Measurements from ENCODE around the gene SPRING1. TPM values are rescaled to one million over a fixed set of nuclear protein-coding genes. Genes with fewer than 3 reads are reported as not detected.

SPRING1 gene
- total RNA-seq, 1 experiment from 2014 or later, result 44.2 TPM

DNA sequence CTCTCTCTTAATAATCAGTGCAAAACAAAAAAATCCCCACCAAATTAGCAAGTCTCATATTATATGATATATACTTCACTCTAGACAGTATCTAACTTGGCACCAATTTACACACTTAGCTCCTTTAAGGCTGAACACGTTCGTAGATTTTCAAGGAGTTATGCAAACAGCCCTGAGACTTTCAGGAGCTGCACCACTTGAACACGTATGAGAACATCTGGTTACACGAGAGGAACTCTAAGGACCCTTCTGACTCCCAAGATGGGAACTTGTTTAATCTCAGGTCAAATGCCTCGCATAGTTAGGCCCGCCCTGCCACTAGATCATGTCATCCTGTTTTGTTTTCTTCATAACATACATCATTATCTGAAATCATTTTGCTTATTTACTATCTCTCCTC lies 10.0 kb downstream of the SPRING1 start:
- H2AFZ ChIP-seq (ENCODE audit: low read length), result no peak overlapping the region
- no peak overlapping the region for H3K18ac ChIP-seq (ENCODE audit: insufficient read length, low read depth, low read length)
- H3K4me1 ChIP-seq (ENCODE audit: insufficient read depth, low read length), result no peaks in the 10 kb centered on the region
- TF ChIP-seq, protein P1, sequence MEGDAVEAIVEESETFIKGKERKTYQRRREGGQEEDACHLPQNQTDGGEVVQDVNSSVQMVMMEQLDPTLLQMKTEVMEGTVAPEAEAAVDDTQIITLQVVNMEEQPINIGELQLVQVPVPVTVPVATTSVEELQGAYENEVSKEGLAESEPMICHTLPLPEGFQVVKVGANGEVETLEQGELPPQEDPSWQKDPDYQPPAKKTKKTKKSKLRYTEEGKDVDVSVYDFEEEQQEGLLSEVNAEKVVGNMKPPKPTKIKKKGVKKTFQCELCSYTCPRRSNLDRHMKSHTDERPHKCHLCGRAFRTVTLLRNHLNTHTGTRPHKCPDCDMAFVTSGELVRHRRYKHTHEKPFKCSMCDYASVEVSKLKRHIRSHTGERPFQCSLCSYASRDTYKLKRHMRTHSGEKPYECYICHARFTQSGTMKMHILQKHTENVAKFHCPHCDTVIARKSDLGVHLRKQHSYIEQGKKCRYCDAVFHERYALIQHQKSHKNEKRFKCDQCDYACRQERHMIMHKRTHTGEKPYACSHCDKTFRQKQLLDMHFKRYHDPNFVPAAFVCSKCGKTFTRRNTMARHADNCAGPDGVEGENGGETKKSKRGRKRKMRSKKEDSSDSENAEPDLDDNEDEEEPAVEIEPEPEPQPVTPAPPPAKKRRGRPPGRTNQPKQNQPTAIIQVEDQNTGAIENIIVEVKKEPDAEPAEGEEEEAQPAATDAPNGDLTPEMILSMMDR (conservative IDR thresholded peaks at IDR 0.05), result no peak
- no peak overlapping the region for H2BK20ac ChIP-seq (ENCODE audit: low read depth, low read length, poor library complexity, severe bottlenecking)
- Mint-ChIP-seq H3K9me3 (no peaks in the 10 kb centered on the region), H3K36me3 (ENCODE audit: insufficient read depth in 1 of 3, low read depth in 3 of 3) (peaks cover 0 to 5% (median 4%) of the 10 kb centered on the region in 3 experiments; a peak in 5 of 7 replicates), H3K27me3 (ENCODE audit: low read depth) (no peaks in the 10 kb centered on the region), H3K4me3 (no peak overlapping the region), H3K27ac (peak overlapping the region in 1 of 3 experiments; percentile 22; a peak in 1 of 7 replicates), H3K4me1 (peaks cover 10 to 13% of the 10 kb centered on the region in 2 experiments)
- H2BK15ac ChIP-seq (ENCODE audit: low read depth, low read length), result no peak overlapping the region
- no peaks in the 10 kb centered on the region for H4K20me1 ChIP-seq (ENCODE audit: control insufficient read depth, insufficient read depth, insufficient read length)
- no peak overlapping the region for H2AK5ac ChIP-seq (ENCODE audit: insufficient read length, low read length)
- H4K91ac ChIP-seq (ENCODE audit: insufficient read length, low read depth, low read length), result no peak overlapping the region
- no peak overlapping the region for H2BK12ac ChIP-seq (ENCODE audit: insufficient read length, low read depth, low read length)
- no peak overlapping the region for H3K14ac ChIP-seq (ENCODE audit: insufficient read depth, low read length)
- no peak overlapping the region for H3K4me2 ChIP-seq (ENCODE audit: insufficient read depth, insufficient read length, low read length)
- no peak overlapping the region for H2BK5ac ChIP-seq (ENCODE audit: insufficient read length, low read length)
- H3K23me2 ChIP-seq (ENCODE audit: insufficient read length, low read depth, low read length, poor library complexity, severe bottlenecking), result no peaks in the 10 kb centered on the region
- no peaks in the 10 kb centered on the region for H3K27me3 ChIP-seq (ENCODE audit: insufficient read depth, low read length)
- no peak overlapping the region for H3K27ac ChIP-seq (ENCODE audit: insufficient read length, low read depth, low read length)
- no peak overlapping the region for H3K56ac ChIP-seq (ENCODE audit: insufficient read length, low read depth, low read length)
- no peak for DNase-seq
- H3K9me3 ChIP-seq (ENCODE audit: control insufficient read depth, low read depth, low read length), result no peaks in the 10 kb centered on the region
- H4K8ac ChIP-seq (replicated peaks; ENCODE audit: insufficient read length, low read depth, low read length), result no peak overlapping the region
- H3K23ac ChIP-seq (ENCODE audit: insufficient read length, low read depth, low read length), result no peak overlapping the region
- no peak overlapping the region for H3K4ac ChIP-seq (ENCODE audit: low read depth, low read length)
- no peak overlapping the region for H4K5ac ChIP-seq (ENCODE audit: insufficient read length, low read depth, low read length)
- no peak overlapping the region for H3T11ph ChIP-seq (ENCODE audit: low read length)
- H2BK120ac ChIP-seq (ENCODE audit: low read depth, low read length, poor library complexity, severe bottlenecking), result no peak overlapping the region
- peaks cover 2% of the 10 kb centered on the region; the same call in 1 of the 2 replicates for H3K79me2 ChIP-seq (ENCODE audit: insufficient read depth, low read length)
- peaks cover 6% of the 10 kb centered on the region for H3K79me1 ChIP-seq (ENCODE audit: insufficient read depth, low read depth, low read length, poor library complexity, severe bottlenecking)
- H3K9ac ChIP-seq (ENCODE audit: extremely low read depth, insufficient read length, low read length), result no peak overlapping the region
- WGBS (ENCODE audit: extremely low coverage, insufficient read length, low lambda C conversion rate), result no CpG with 5 or more reads among the region's 6 CpGs
